Neuronal stem cell (in vitro differentiated cells): Measurements from ENCODE around the gene BARHL1.

ENCODE experiments used
- DNase-seq: peaks from one replicate; pipeline ENCODE4 v3.0.0-alpha.2; 2013; ENCODE audit warnings: low spot score
- H2AFZ ChIP-seq: one replicate; pipeline ENCODE4 v1.6.1; 2013; ENCODE audit warnings: mild to moderate bottlenecking, low read length, inconsistent platforms
- H2AK5ac ChIP-seq: 2 replicates; pipeline ENCODE4 v1.6.1; 2013; ENCODE audit warnings: low read depth, mild to moderate bottlenecking, inconsistent platforms, low read length, moderate library complexity, mixed read lengths
- H2BK120ac ChIP-seq: 2 replicates; pipeline ENCODE4 v1.6.1; 2013; ENCODE audit warnings: low read depth, mild to moderate bottlenecking, inconsistent platforms, low read length, moderate library complexity, mixed read lengths
- H2BK12ac ChIP-seq: one replicate; pipeline ENCODE4 v1.6.1; 2013; ENCODE audit warnings: low read length, inconsistent platforms
- H2BK15ac ChIP-seq: 2 replicates; pipeline ENCODE4 v1.6.1; 2013; ENCODE audit warnings: mild to moderate bottlenecking, low read length, inconsistent platforms, mixed read lengths
- H2BK5ac ChIP-seq: one replicate; pipeline ENCODE4 v1.6.1; 2013; ENCODE audit warnings: inconsistent platforms, mild to moderate bottlenecking, low read length, moderate library complexity
- H3K14ac ChIP-seq: one replicate; pipeline ENCODE4 v1.6.1; 2013; ENCODE audit warnings: low read length, inconsistent platforms
- H3K18ac ChIP-seq: 2 replicates; pipeline ENCODE4 v1.6.1; 2013; ENCODE audit warnings: low read length, inconsistent platforms
- H3K23ac ChIP-seq: 2 replicates; pipeline ENCODE4 v1.6.1; 2013; ENCODE audit warnings: low read depth, mild to moderate bottlenecking, mixed read lengths, low read length, inconsistent platforms; ENCODE audit not compliant: poor library complexity
- H3K27ac ChIP-seq: replicated peaks from 3 replicates; pipeline ENCODE4 v1.5.1; 2013; ENCODE audit warnings: low read length, inconsistent platforms
- H3K27me3 ChIP-seq, 3 experiments: 2 replicates each; pipeline ENCODE4 v1.6.1; 2013; ENCODE audit warnings: low read length in 3 of 3, mild to moderate bottlenecking in 2 of 3, inconsistent platforms in 1 of 3, low read depth in 1 of 3, mixed read lengths in 1 of 3, moderate library complexity in 1 of 3; ENCODE audit not compliant: control insufficient read depth in 3 of 3, insufficient read depth in 3 of 3
- H3K36me3 ChIP-seq, 2 donors: replicated peaks in 1 of 2; 2 replicates each; pipeline ENCODE4 v1.6.1; 2013; ENCODE audit warnings: low read length in 2 of 2; ENCODE audit not compliant: control insufficient read depth in 2 of 2, insufficient read depth in 2 of 2
- H3K4ac ChIP-seq: 2 replicates; pipeline ENCODE4 v1.6.1; 2013; ENCODE audit warnings: inconsistent platforms, mild to moderate bottlenecking, low read length, moderate library complexity
- H3K4me1 ChIP-seq, 2 donors: 1 replicate in 1 of 2; 2 replicates in 1 of 2; pipeline ENCODE4 v1.6.1; 2013; ENCODE audit warnings: low read length in 2 of 2, low read depth in 1 of 2; ENCODE audit not compliant: control insufficient read depth in 2 of 2, insufficient read depth in 1 of 2
- H3K4me2 ChIP-seq: one replicate; pipeline ENCODE4 v1.6.1; 2013; ENCODE audit warnings: mild to moderate bottlenecking, low read length, inconsistent platforms; ENCODE audit not compliant: insufficient read depth, poor library complexity, severe bottlenecking
- H3K4me3 ChIP-seq, 2 donors: 2 replicates each; pipeline ENCODE4 v1.5.1; 2013; ENCODE audit warnings: low read length in 2 of 2, mild to moderate bottlenecking in 2 of 2, inconsistent platforms in 1 of 2, moderate library complexity in 1 of 2
- H3K79me1 ChIP-seq: one replicate; pipeline ENCODE4 v1.6.1; 2013; ENCODE audit warnings: low read depth, mild to moderate bottlenecking, inconsistent platforms, low read length, moderate library complexity
- H3K9ac ChIP-seq: one replicate; pipeline ENCODE4 v1.6.1; 2013; ENCODE audit warnings: mild to moderate bottlenecking, low read depth, low read length, inconsistent platforms; ENCODE audit not compliant: poor library complexity
- H3K9me3 ChIP-seq, 2 donors: replicated peaks in 1 of 2; 2 replicates each; pipeline versions ENCODE3 to v1.6.1; 2013; ENCODE audit warnings: low read length in 2 of 2, mild to moderate bottlenecking in 2 of 2, inconsistent platforms in 1 of 2, low read depth in 1 of 2, mixed read lengths in 1 of 2, moderate library complexity in 1 of 2; ENCODE audit not compliant: control insufficient read depth in 2 of 2, insufficient read depth in 1 of 2
- H4K8ac ChIP-seq: one replicate; pipeline ENCODE4 v1.6.1; 2013; ENCODE audit warnings: low read depth, mild to moderate bottlenecking, inconsistent platforms, low read length, moderate library complexity
- H4K91ac ChIP-seq: one replicate; pipeline ENCODE4 v1.6.1; 2013; ENCODE audit warnings: low read length, low read depth, mild to moderate bottlenecking, inconsistent platforms; ENCODE audit not compliant: poor library complexity
- WGBS, 2 donors: extraction: QIAGEN DNeasy Blood & Tissue Kit; methylation state at CpG; one replicate each; pipeline ENCODE4 v1.1.7; 2013; ENCODE audit warnings: missing lambda C conversion rate in 2 of 2, mixed read lengths in 1 of 2; ENCODE audit not compliant: insufficient read length in 2 of 2, insufficient replicate concordance in 1 of 2; ENCODE audit errors: extremely low coverage in 2 of 2; 5-methylcytosine and 5-hydroxymethylcytosine counted together

Gene BARHL1

GRCh38 chr9:132547052-132547431 lies 35.4 kb upstream of the BARHL1 start:
- H3K79me1 ChIP-seq, result no peaks in the 10 kb centered on the region
- no CpG with 5 or more reads among the region's 7 CpGs for WGBS, 2 donors
- no peaks in the 10 kb centered on the region for H3K36me3 ChIP-seq
- no peak overlapping the region for H4K91ac ChIP-seq
- peak overlapping the region; percentile 98 for H2AK5ac ChIP-seq
- peak overlapping the region; percentile 87 for H2AFZ ChIP-seq
- peak overlapping the region; percentile 97 for H2BK15ac ChIP-seq
- H3K18ac ChIP-seq, result peak overlapping the region; percentile 85
- H3K4me1 ChIP-seq, result peaks cover 33 to 34% of the 10 kb centered on the region in 2 donors
- peaks cover 0 to 26% (median 0%) of the 10 kb centered on the region in 3 experiments for H3K27me3 ChIP-seq
- peak overlapping the region; percentile 37 for H3K23ac ChIP-seq
- peak overlapping the region; percentile 99 for H2BK12ac ChIP-seq
- H3K27ac ChIP-seq, result no peak overlapping the region
- H3K9ac ChIP-seq, result peak overlapping the region; percentile 30
- H2BK5ac ChIP-seq, result peak overlapping the region; percentile 58
- H2BK120ac ChIP-seq, result peak overlapping the region; percentile 24
- no peak overlapping the region for H3K14ac ChIP-seq
- H3K9me3 ChIP-seq, result no peaks in the 10 kb centered on the region
- peak overlapping the region; percentile 55 for H3K4ac ChIP-seq
- DNase-seq, result no peak
- H3K4me2 ChIP-seq, result no peak overlapping the region
- no peak overlapping the region for H4K8ac ChIP-seq
- no peak overlapping the region for H3K4me3 ChIP-seq

GRCh38 chr9:132547436-132547835 lies 35.0 kb upstream of the BARHL1 start:
- Histone ChIP-seq H3K27ac (no peak overlapping the region), H3K4me2 (no peak overlapping the region), H3K14ac (no peak overlapping the region), H3K79me1 (no peaks in the 10 kb centered on the region), H3K4me1 (peaks cover 31 to 33% of the 10 kb centered on the region in 2 donors), H2AK5ac (peak overlapping the region; percentile 98), H4K8ac (no peak overlapping the region), H4K91ac (no peak overlapping the region), H3K23ac (no peak overlapping the region), H2BK15ac (peak overlapping the region; percentile 97), H2BK12ac (peak overlapping the region; percentile 99), H3K9me3 (no peaks in the 10 kb centered on the region), H3K9ac (peak overlapping the region; percentile 30), H3K36me3 (no peaks in the 10 kb centered on the region), H3K27me3 (peaks cover 0 to 22% (median 0%) of the 10 kb centered on the region in 3 experiments), H3K4ac (peak overlapping the region; percentile 55), H2BK5ac (peak overlapping the region; percentile 58), H2AFZ (no peak overlapping the region), H2BK120ac (peak overlapping the region; percentile 24), H3K18ac (peak overlapping the region; percentile 85), H3K4me3 (no peak overlapping the region)
- DNase-seq, result no peak
- WGBS, 2 donors, result no CpG with 5 or more reads among the region's 13 CpGs

GRCh38 chr9:132547976-132548730 lies 34.3 kb upstream of the BARHL1 start:
- H3K27me3 ChIP-seq, result peaks cover 0 to 22% (median 0%) of the 10 kb centered on the region in 3 experiments
- no peak overlapping the region for H4K8ac ChIP-seq
- H3K9me3 ChIP-seq, result no peaks in the 10 kb centered on the region
- H3K18ac ChIP-seq, result peak overlapping the region; percentile 81
- no peak overlapping the region for H3K9ac ChIP-seq
- H3K4me1 ChIP-seq, result peaks cover 31 to 33% of the 10 kb centered on the region in 2 donors
- H4K91ac ChIP-seq, result no peak overlapping the region
- H3K36me3 ChIP-seq, result no peaks in the 10 kb centered on the region
- no CpG with 5 or more reads among the region's 21 CpGs for WGBS, 2 donors
- peak overlapping the region; percentile 97 for H2BK15ac ChIP-seq
- no peak overlapping the region for H3K4me2 ChIP-seq
- no peak overlapping the region for H3K14ac ChIP-seq
- peak overlapping the region in 1 of 2 donors; percentile 26 for H3K4me3 ChIP-seq
- H3K27ac ChIP-seq, result no peak overlapping the region
- H2BK120ac ChIP-seq, result no peak overlapping the region
- no peak overlapping the region for H3K23ac ChIP-seq
- peak overlapping the region; percentile 80 for H2AFZ ChIP-seq
- DNase-seq, result no peak
- H2BK5ac ChIP-seq, result peak overlapping the region; percentile 58
- no peak overlapping the region for H3K4ac ChIP-seq
- peak overlapping the region; percentile 98 for H2AK5ac ChIP-seq
- H2BK12ac ChIP-seq, result peak overlapping the region; percentile 76
- no peaks in the 10 kb centered on the region for H3K79me1 ChIP-seq

GRCh38 chr9:132548751-132549640 lies 33.4 kb upstream of the BARHL1 start:
- H3K27me3 ChIP-seq, result peaks cover 0 to 14% (median 0%) of the 10 kb centered on the region in 3 experiments
- no peak overlapping the region for H3K9ac ChIP-seq
- no peak overlapping the region for H3K27ac ChIP-seq
- H2BK15ac ChIP-seq, result no peak overlapping the region
- no peak for DNase-seq
- no CpG with 5 or more reads among the region's 17 CpGs for WGBS, 2 donors
- no peak overlapping the region for H2BK5ac ChIP-seq
- H3K9me3 ChIP-seq, result no peaks in the 10 kb centered on the region
- no peak overlapping the region for H2AK5ac ChIP-seq
- no peak overlapping the region for H2BK12ac ChIP-seq
- no peak overlapping the region for H2BK120ac ChIP-seq
- H3K4me1 ChIP-seq, result peaks cover 25 to 31% of the 10 kb centered on the region in 2 donors
- H4K91ac ChIP-seq, result no peak overlapping the region
- no peak overlapping the region for H3K14ac ChIP-seq
- H4K8ac ChIP-seq, result no peak overlapping the region
- H3K4me3 ChIP-seq, result peak overlapping the region in 1 of 2 donors; percentile 26
- no peaks in the 10 kb centered on the region for H3K79me1 ChIP-seq
- peak overlapping the region; percentile 80 for H2AFZ ChIP-seq
- no peaks in the 10 kb centered on the region for H3K36me3 ChIP-seq
- no peak overlapping the region for H3K18ac ChIP-seq
- no peak overlapping the region for H3K23ac ChIP-seq
- H3K4ac ChIP-seq, result no peak overlapping the region
- H3K4me2 ChIP-seq, result no peak overlapping the region
